HepG2 (cell line): ENCODE data around the gene GNL1. TPM values are rescaled to one million over a fixed set of nuclear protein-coding genes. Genes with fewer than 3 reads are reported as not detected.

Experiments
- ATF7 ChIP-seq, 2 experiments: fragments of 450-650 bp in 1 of 2; sonication (generic) in 1 of 2; formaldehyde crosslinking in 1 of 2; IDR thresholded peaks; 2 replicates each; pipeline versions ENCODE4 v1.4.0 to v1.6.1; 2016 to 2020; ENCODE audit warnings: antibody characterized with exemption in 1 of 2, mild to moderate bottlenecking in 1 of 2, missing genetic modification reagents in 1 of 2
- EP300 ChIP-seq, 3 experiments: sonication (generic) in 1 of 3; formaldehyde crosslinking in 1 of 3; IDR thresholded peaks; 2 replicates each; pipeline versions ENCODE4 v1.5.1 to v1.6.1; 2011 to 2020; ENCODE audit warnings: low read depth in 2 of 3, low read length in 2 of 3, borderline replicate concordance in 1 of 3, improper control_type of control experiment in 1 of 3, mild to moderate bottlenecking in 1 of 3, missing genetic modification reagents in 1 of 3, moderate library complexity in 1 of 3
- GATAD1 ChIP-seq: IDR thresholded peaks from 2 replicates; pipeline ENCODE4 v1.6.1; 2016; ENCODE audit warnings: missing genetic modification reagents, missing compliant biosample characterization
- HCFC1 ChIP-seq: fragments of 150-350 bp; IDR thresholded peaks from 2 replicates; pipeline ENCODE4 v1.6.1; 2014; ENCODE audit warnings: low read depth, low read length
- KLF16 ChIP-seq, 2 experiments: sonication (generic) in 1 of 2; formaldehyde crosslinking in 1 of 2; IDR thresholded peaks; 2 replicates each; pipeline versions ENCODE4 v1.6.1 to v1.8.0; 2016 to 2023; ENCODE audit warnings: missing genetic modification reagents in 2 of 2, missing compliant biosample characterization in 1 of 2
- NCOA5 ChIP-seq: sonication (generic); formaldehyde crosslinking; IDR thresholded peaks from 2 replicates; pipeline ENCODE4 v1.4.0; 2020; ENCODE audit warnings: missing genetic modification reagents
- ONECUT2 ChIP-seq: sonication (generic); formaldehyde crosslinking; IDR thresholded peaks from 2 replicates; pipeline ENCODE4 v1.4.0; 2020; ENCODE audit warnings: missing genetic modification reagents
- PHF21A ChIP-seq: sonication (generic); formaldehyde crosslinking; IDR thresholded peaks from 2 replicates; pipeline ENCODE4 v1.5.0; 2020; ENCODE audit warnings: mild to moderate bottlenecking, missing genetic modification reagents
- REL ChIP-seq: sonication (generic); formaldehyde crosslinking; conservative IDR thresholded peaks from 2 replicates; pipeline ENCODE4 v1.8.0; 2022; ENCODE audit warnings: mild to moderate bottlenecking, missing genetic modification reagents, moderate library complexity
- TBP ChIP-seq: sonication (generic); formaldehyde crosslinking; IDR thresholded peaks from 2 replicates; pipeline ENCODE4 v1.5.0; 2020; ENCODE audit warnings: missing genetic modification reagents
- ZC3H13 ChIP-seq: sonication (generic); formaldehyde crosslinking; IDR thresholded peaks from 2 replicates; pipeline ENCODE4 v1.8.1; 2023; ENCODE audit warnings: mild to moderate bottlenecking, missing genetic modification reagents, moderate library complexity
- ZEB1 ChIP-seq: IDR thresholded peaks from 2 replicates; pipeline ENCODE4 v1.6.1; 2012; ENCODE audit warnings: mild to moderate bottlenecking, low read depth, inconsistent platforms; ENCODE audit not compliant: insufficient replicate concordance
- ZFP36L1 ChIP-seq: sonication (generic); formaldehyde crosslinking; IDR thresholded peaks from 2 replicates; pipeline ENCODE4 v1.8.0; 2022; ENCODE audit warnings: mild to moderate bottlenecking, missing genetic modification reagents, moderate library complexity
- ZFP37 ChIP-seq: sonication (generic); formaldehyde crosslinking; IDR thresholded peaks from 2 replicates; pipeline ENCODE4 v1.4.0; 2020; ENCODE audit warnings: missing genetic modification reagents, borderline replicate concordance
- ZKSCAN1 ChIP-seq: fragments of 150-350 bp; IDR thresholded peaks from 2 replicates; pipeline ENCODE4 v1.6.1; 2014; ENCODE audit warnings: low read length
- ZNF33B ChIP-seq: sonication (generic); formaldehyde crosslinking; IDR thresholded peaks from 2 replicates; pipeline ENCODE4 v1.5.1; 2020; ENCODE audit warnings: mild to moderate bottlenecking, missing genetic modification reagents
- ZNF841 ChIP-seq: sonication (generic); formaldehyde crosslinking; IDR thresholded peaks from 2 replicates; pipeline ENCODE4 v1.8.1; 2023; ENCODE audit warnings: missing genetic modification reagents, borderline replicate concordance
- polyA plus RNA-seq, 8 experiments: library from polyadenylated mRNA; depleted of rRNA in 3 of 8; stranded (reverse) in 7 of 8; unstranded in 1 of 8; fragments of >200 nt; fragmentation: Illumina TruSeq in 4 of 8; extraction: Trizol in 4 of 8; gene quantifications; 2 replicates each; pipeline versions ENCODE4 v1.2.1 to v1.2.3, GENCODE V29; 2011 to 2016; ENCODE audit warnings: low read depth in 4 of 8, missing spikeins in 1 of 8, mixed read lengths in 1 of 8; ENCODE audit not compliant: insufficient read depth in 1 of 8
- total RNA-seq, 5 experiments: library from RNA; depleted of rRNA; stranded (reverse); fragments of >200 nt; fragmentation: Illumina TruSeq; extraction: Trizol; gene quantifications; 2 replicates each; pipeline ENCODE4 v1.2.3, GENCODE V29; 2016; ENCODE audit warnings: low read depth in 1 of 5
- TF ChIP-seq, protein P1 (sequence below): sonication (generic); formaldehyde crosslinking; IDR thresholded peaks from 2 replicates; pipeline ENCODE4 v1.5.0; 2020; ENCODE audit warnings: mild to moderate bottlenecking, missing genetic modification reagents
- TF ChIP-seq, protein P2 (sequence below): sonication (generic); formaldehyde crosslinking; IDR thresholded peaks from 2 replicates; pipeline ENCODE4 v1.4.0; 2020; ENCODE audit warnings: missing genetic modification reagents
- TF ChIP-seq, protein P3 (sequence below): IDR thresholded peaks from 2 replicates; pipeline ENCODE4 v1.6.1; 2018; ENCODE audit warnings: missing genetic modification reagents, mild to moderate bottlenecking, missing compliant biosample characterization
- TF ChIP-seq, protein P4 (sequence below): sonication (generic); formaldehyde crosslinking; IDR thresholded peaks from 2 replicates; pipeline ENCODE4 v1.5.1; 2020; ENCODE audit warnings: mild to moderate bottlenecking, missing genetic modification reagents, moderate library complexity
- TF ChIP-seq, protein P5 (sequence below): sonication (generic); formaldehyde crosslinking; IDR thresholded peaks from 2 replicates; pipeline ENCODE4 v1.5.0; 2020; ENCODE audit warnings: missing genetic modification reagents

Gene GNL1
- total and polyA plus RNA-seq, 2 of the 13 experiments (the other 11 are each of a cell fraction or from before 2014, with no cell fraction given) = 35.0 to 55.6 TPM

DNA sequence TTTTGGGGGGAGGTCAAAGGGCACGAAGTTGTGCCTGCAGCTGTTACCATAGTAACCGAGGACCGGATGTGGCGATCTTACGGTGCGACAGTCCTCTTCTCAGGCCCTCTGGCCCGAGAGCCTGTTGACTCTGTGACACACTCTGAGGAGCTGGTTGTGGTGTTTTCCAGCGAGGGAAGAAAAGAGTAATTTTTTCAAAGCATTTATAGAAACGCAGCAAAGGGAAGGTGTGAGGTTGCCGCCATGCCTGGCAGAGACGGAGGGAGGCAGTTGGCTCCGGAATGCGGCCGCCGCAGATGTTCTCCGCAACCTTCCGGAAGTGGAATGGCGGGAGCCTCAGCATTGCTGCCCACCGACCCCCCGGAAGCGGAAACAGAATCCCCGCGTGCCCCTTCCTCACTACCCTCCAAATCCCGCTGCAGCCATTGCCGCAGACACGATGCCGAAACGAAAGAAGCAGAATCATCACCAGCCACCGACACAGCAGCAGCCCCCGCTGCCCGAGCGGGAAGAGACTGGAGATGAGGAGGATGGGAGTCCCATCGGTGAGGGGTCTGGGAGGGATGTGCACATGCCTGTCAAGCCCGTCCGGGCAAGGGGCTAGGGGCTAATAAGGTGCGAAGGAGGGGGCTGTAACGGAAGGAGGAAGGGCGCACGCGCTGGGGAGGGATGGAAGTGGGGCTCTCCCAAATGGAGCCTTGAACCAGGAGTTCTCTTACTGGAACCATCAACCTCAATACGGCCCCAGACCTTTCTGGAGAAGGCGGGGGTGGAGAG, 805 bp upstream of the GNL1 start, which contains the start of gene PRR3 (continued):
- TF ChIP-seq, protein P1, sequence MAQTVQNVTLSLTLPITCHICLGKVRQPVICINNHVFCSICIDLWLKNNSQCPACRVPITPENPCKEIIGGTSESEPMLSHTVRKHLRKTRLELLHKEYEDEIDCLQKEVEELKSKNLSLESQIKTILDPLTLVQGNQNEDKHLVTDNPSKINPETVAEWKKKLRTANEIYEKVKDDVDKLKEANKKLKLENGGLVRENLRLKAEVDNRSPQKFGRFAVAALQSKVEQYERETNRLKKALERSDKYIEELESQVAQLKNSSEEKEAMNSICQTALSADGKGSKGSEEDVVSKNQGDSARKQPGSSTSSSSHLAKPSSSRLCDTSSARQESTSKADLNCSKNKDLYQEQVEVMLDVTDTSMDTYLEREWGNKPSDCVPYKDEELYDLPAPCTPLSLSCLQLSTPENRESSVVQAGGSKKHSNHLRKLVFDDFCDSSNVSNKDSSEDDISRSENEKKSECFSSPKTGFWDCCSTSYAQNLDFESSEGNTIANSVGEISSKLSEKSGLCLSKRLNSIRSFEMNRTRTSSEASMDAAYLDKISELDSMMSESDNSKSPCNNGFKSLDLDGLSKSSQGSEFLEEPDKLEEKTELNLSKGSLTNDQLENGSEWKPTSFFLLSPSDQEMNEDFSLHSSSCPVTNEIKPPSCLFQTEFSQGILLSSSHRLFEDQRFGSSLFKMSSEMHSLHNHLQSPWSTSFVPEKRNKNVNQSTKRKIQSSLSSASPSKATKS (CRISPR knock-in tag) = peak; percentile 75; the same call in 1 of the 2 replicates
- 0 out of 2 replicates have a peak, but pooled peaks have one; percentile 27 for TF ChIP-seq TBP
- TF ChIP-seq, protein P2, sequence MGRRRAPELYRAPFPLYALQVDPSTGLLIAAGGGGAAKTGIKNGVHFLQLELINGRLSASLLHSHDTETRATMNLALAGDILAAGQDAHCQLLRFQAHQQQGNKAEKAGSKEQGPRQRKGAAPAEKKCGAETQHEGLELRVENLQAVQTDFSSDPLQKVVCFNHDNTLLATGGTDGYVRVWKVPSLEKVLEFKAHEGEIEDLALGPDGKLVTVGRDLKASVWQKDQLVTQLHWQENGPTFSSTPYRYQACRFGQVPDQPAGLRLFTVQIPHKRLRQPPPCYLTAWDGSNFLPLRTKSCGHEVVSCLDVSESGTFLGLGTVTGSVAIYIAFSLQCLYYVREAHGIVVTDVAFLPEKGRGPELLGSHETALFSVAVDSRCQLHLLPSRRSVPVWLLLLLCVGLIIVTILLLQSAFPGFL (CRISPR knock-in tag) = no peak
- TF ChIP-seq GATAD1 (CRISPR knock-in tag) = peak; percentile 97
- no peak for TF ChIP-seq ZEB1
- TF ChIP-seq REL = peak; percentile 97
- TF ChIP-seq PHF21A (CRISPR knock-in tag) = peak; percentile 75
- TF ChIP-seq, protein P3, sequence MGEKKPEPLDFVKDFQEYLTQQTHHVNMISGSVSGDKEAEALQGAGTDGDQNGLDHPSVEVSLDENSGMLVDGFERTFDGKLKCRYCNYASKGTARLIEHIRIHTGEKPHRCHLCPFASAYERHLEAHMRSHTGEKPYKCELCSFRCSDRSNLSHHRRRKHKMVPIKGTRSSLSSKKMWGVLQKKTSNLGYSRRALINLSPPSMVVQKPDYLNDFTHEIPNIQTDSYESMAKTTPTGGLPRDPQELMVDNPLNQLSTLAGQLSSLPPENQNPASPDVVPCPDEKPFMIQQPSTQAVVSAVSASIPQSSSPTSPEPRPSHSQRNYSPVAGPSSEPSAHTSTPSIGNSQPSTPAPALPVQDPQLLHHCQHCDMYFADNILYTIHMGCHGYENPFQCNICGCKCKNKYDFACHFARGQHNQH (CRISPR knock-in tag) = peak; percentile 90; the same call in 1 of the 2 replicates
- no peak; the same call in 1 of the 2 replicates for TF ChIP-seq ZKSCAN1
- TF ChIP-seq NCOA5 = no peak
- TF ChIP-seq, protein P4, sequence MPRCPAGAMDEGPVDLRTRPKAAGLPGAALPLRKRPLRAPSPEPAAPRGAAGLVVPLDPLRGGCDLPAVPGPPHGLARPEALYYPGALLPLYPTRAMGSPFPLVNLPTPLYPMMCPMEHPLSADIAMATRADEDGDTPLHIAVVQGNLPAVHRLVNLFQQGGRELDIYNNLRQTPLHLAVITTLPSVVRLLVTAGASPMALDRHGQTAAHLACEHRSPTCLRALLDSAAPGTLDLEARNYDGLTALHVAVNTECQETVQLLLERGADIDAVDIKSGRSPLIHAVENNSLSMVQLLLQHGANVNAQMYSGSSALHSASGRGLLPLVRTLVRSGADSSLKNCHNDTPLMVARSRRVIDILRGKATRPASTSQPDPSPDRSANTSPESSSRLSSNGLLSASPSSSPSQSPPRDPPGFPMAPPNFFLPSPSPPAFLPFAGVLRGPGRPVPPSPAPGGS = peak; percentile 83
- peak; percentile 85 for TF ChIP-seq ZC3H13
- TF ChIP-seq ATF7 (IDR thresholded peaks at IDR 0.05) = no peak
- peak; percentile 95 for TF ChIP-seq ATF7 (CRISPR knock-in tag; IDR thresholded peaks at IDR 0.05)
- no peak for TF ChIP-seq ONECUT2 (CRISPR knock-in tag)
- peak; percentile 81 for TF ChIP-seq ZFP37
- peak; percentile 78; the same call in 1 of the 2 replicates for TF ChIP-seq ZNF841 (CRISPR knock-in tag)
- TF ChIP-seq ZFP36L1 (CRISPR knock-in tag) = no peak
- TF ChIP-seq HCFC1 = peak; percentile 53; the same call in 1 of the 2 replicates
- TF ChIP-seq EP300 (IDR thresholded peaks at IDR 0.05; ENCODE audit: low read depth in 2 of 2, low read length in 2 of 2) = peak in 1 of 2 experiments; percentile 16; a peak in 1 of 4 replicates
- TF ChIP-seq EP300 (CRISPR knock-in tag; IDR thresholded peaks at IDR 0.05; ENCODE audit: borderline replicate concordance) = 0 out of 2 replicates have a peak, but pooled peaks have one; percentile 15
- TF ChIP-seq, protein P5, sequence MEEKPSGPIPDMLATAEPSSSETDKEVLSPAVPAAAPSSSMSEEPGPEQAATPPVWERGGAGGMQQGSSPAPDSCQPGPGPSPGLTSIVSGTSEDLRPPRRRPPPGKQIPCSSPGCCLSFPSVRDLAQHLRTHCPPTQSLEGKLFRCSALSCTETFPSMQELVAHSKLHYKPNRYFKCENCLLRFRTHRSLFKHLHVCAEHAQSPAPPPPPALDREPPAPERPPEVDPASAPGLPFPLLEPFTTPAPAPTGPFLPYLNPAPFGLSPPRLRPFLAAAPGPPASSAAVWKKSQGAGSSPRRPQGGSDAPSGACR (CRISPR knock-in tag) = peak; percentile 81
- peak in 1 of 2 experiments; percentile 63; a peak in 1 of 4 replicates for TF ChIP-seq KLF16 (CRISPR knock-in tag; IDR thresholded peaks at IDR 0.05)
- TF ChIP-seq ZNF33B (CRISPR knock-in tag) = peak; percentile 81
